Fibroblast of the conjunctiva (primary cell): ENCODE results near the gene SEPTIN5.
"Not testable (repeated sequence)": the region's sequence is repeated elsewhere in the genome, so short reads cannot be mapped to it uniquely, and the experiment has no call there.

Experiments
- DNase-seq: peaks from one replicate; pipeline ENCODE4 v3.0.0-alpha.2; 2010; ENCODE audit warnings: low read depth

The SEPTIN5 gene

GRCh38 chr22:19680911-19681862 lies 33.1 kb upstream of the SEPTIN5 start:
- no peak for DNase-seq

- no peak for DNase-seq
Measured at GRCh38 chr22:19681863-19682245, 32.4 kb upstream of the SEPTIN5 start.

- DNase-seq = no peak
Measured at GRCh38 chr22:19686946-19687345, 27.4 kb upstream of the SEPTIN5 start.

DNA sequence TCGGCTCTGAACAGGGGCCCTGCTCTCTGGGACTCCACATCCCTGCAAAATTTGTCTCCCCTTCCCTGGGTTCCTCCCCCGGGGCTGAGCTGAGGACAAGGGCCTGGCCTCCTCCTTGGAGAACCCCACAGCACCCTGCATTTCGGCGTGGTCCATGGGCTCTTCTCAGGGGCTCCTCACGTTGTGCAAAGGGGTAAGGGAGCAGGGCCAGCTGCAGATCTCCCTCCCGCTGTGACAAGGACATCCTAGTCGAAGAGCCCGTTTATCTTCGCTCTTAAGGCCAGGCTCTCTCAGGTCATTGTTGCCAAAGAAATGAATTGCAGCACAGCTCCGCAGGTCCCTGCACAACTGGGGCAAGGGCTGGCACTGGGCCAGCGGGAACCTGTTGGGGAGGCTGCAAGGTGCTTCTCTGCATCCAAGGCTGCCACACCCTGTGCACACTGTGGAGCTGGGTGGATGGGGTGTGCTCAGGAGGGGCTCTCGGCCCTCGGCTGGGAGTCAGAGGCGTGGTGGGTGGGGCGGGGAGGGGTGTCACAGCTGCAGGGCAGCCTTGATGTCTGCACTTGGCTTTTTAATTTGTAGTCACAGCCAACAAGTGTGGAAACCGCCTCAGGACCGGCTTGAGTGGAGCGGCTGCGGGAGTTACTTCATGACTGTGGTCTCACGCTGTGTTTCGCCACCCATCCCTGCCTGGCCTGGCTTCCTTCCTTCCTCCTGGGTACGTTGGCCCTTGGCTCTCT lies 26.6 kb upstream of the SEPTIN5 start:
- no peak for DNase-seq

DNA sequence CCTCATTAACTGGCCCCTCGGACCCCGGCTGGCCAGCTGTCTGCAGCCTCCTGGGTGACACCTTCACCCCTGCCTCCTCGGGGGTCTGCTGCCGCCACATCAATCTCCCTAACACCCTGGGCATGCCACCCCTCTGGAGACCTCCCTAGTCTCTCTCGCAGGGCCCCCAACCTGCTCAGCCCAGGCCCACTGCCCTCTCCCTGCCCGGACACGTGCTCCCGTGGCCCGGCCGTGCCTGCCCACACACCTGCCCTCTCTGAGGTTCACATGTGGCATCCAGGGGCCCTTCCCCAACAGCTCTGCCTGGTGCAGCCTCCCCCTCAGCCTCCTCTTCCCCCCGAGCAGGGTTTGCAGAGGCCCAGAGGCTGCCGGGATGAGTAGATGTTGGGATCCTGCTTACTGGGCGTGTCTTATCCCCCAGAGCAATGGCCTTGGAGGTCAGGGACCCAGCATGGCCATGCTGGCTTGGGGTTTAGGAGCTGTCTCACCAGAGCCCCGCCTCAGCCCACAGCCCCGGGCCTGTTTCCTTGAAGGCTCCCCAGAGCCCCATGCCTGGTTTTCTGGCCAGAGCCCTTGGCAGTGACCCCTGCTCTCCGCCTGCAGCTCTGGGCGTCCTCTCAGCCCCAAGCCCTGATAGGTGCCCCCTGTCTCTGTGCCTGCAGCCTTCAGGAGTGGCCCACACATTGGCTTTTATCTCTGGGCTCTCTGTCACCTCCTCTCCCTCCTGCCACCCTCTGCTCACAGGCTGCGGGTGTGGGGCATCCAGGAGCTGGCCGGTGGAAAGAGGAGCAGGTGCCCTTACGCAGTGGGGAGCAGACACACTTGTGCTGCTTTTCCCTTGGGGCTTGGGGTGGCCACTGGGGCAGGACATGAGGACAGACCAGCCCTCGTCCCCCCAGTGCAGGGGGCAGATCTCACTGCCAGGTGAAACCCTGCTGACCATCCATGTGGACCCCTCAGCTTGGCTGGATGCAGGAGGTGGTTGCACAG lies 25.7 kb upstream of the SEPTIN5 start:
- DNase-seq = no peak

DNA sequence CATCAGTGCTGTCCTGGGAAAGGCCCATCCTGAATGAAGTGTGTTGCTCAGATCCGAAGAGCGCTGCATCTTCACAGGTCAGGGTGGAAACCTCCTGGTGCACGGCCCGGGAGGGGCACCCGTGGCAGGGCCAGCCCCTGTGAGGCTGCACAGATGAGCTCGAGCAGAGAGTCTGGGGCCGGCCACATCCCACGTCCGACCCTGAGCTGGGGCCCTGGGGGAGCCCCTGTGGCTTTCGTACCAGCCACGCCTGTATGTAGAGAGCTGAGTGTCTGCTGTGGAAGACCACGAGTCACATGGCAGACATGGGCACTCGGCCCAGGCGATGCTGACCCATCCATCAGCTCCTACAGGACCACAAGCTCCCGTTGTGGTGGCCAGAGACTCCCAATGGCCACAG lies 24.9 kb upstream of the SEPTIN5 start:
- DNase-seq = no peak

DNA sequence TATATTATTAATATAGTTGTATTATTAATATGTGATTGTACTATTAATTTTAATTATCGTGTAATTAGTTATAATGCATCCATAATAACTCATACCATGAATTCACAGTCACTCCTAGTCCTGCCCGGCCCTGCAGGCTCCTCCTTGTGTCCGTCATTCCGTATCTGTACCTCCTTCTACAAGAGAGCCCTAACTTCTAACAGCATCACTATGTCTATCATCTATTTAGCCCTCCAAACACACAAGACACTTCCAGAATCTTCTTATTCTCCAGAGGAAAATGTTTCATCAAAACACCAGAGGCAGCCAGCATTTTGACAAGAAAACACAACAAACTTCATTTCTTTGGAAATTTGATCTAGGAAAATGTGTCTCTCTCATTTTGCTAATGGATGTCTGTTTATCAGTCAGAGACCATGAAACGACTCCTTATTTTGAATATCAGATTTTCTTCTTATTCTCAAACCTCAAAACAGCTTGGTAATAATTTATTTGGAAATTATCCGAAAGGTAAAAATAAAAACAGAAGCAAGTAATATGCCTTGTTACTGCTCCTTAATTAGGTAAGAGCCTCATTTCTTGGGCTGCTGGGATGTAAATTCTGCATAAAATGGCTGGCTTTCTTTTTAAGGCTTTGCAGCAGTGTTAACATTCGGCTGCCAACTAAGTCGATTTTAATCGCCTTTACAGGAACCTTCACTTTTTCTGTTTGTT lies 23.1 kb upstream of the SEPTIN5 start:
- no peak for DNase-seq

DNA sequence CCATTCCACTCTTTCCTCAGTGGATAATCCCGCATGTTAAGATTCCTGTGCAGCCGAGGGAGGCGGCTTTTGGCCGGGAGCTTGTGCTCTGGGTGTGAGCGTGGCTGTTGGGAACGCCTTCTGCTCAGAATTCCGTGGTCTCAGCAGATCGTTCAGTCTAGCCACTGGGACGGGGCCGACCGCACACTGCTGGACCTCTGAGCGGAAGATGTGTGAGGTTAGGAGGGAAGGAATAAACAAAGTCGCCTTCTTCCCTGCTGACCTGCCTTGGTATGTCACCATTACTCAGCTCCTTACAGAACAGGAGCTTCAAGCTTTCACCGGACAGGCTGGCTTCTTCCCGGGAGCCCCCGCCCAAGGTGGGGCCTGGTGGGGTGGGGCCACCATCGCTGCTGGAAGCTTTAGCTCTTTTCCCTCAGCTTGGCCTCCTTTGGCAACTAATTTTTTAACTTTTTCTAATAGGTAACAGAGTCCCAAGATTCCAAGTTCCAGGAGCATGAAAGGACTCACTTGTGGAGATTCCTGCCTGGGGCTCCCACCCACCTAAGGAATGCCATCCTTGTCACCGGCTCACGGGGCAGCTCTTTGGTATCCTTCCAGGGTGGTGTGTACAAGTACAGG lies 22.5 kb upstream of the SEPTIN5 start:
- no peak for DNase-seq

- no peak for DNase-seq
Measured at GRCh38 chr22:19693581-19693980, 20.7 kb upstream of the SEPTIN5 start.

- DNase-seq = no peak
Measured at GRCh38 chr22:19693981-19694670, 20.2 kb upstream of the SEPTIN5 start.

- DNase-seq = no peak
Measured at GRCh38 chr22:19694696-19695095, 19.6 kb upstream of the SEPTIN5 start.

- no peak for DNase-seq
Measured at GRCh38 chr22:19696504-19697276, 17.6 kb upstream of the SEPTIN5 start.

DNA sequence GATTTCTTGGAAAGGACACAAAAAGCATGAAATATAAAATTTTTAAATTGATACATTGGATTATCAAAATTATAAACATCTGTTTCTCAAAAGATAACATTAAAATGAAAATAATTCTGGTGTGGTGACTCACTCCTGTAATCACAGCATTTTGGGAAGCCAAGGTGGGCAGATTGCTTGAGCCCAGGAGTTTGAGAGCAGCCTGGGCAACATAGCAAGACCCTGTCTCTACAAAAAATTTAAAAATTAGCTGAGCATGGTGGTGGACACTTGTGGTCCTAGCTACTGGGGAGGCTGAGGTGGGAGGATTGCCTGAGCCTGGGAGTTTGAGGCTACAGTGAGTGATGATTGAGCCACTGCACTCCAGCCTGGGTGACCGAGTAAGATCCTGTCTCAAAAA lies 16.4 kb upstream of the SEPTIN5 start:
- DNase-seq = not testable (repeated sequence)

- DNase-seq = no peak
Measured at GRCh38 chr22:19700790-19701419, 13.4 kb upstream of the SEPTIN5 start.

- DNase-seq = no peak
Measured at GRCh38 chr22:19701420-19702145, 12.7 kb upstream of the SEPTIN5 start.

DNA sequence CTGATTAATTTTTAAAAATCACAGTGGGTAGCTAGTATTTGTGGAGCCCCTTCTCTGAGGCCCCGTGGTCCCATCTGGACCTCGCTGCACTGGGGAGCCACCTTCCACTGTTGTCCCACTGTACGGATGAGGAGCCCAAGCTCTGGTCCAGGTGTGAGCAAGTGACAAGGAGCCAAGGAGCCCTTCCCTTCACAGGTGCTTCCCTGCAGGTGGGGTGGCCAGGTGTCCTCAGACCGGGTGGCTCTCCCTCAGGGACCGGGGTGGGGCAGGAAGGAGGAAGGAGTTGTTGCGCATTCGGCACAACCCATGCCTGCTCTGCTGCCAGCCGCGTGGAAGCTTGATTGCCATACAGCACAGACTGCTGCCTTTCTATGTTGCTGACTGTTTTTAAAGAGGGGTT lies 10.4 kb upstream of the SEPTIN5 start:
- no peak for DNase-seq

GRCh38 chr22:19704355-19705015 lies 9.8 kb upstream of the SEPTIN5 start:
- DNase-seq = no peak
